Superior temporal gyrus (tissue), 1 donor: ENCODE results near the gene PTPRN2.
"Not testable (repeated sequence)": the region's sequence is repeated elsewhere in the genome, so short reads cannot be mapped to it uniquely, and the experiment has no call there.

Experiments
- DNase-seq: peaks from one replicate; pipeline ENCODE4 v3.0.0-alpha.2; 2016; ENCODE audit errors: extremely low spot score

The PTPRN2 gene

GRCh38 chr7:158516524-158516923, 71.1 kb downstream of the PTPRN2 start:
- no peak for DNase-seq

GRCh38 chr7:158512869-158513268, 74.8 kb downstream of the PTPRN2 start:
- DNase-seq = no peak

GRCh38 chr7:158512042-158512441, 75.6 kb downstream of the PTPRN2 start:
- no peak for DNase-seq

GRCh38 chr7:158508802-158509385, 78.7 kb downstream of the PTPRN2 start:
- no peak for DNase-seq

- not testable (repeated sequence) for DNase-seq
Measured at GRCh38 chr7:158508321-158508720, 79.3 kb downstream of the PTPRN2 start.

- DNase-seq = no peak
Measured at GRCh38 chr7:158507917-158508316, 79.7 kb downstream of the PTPRN2 start.

- not testable (repeated sequence) for DNase-seq
Measured at GRCh38 chr7:158507175-158507574, 80.4 kb downstream of the PTPRN2 start.

GRCh38 chr7:158506626-158507025, 81.0 kb downstream of the PTPRN2 start:
- DNase-seq = no peak

- DNase-seq = no peak
Measured at GRCh38 chr7:158505683-158506082, 81.9 kb downstream of the PTPRN2 start.

GRCh38 chr7:158502068-158502750, 85.4 kb downstream of the PTPRN2 start:
- no peak for DNase-seq

- DNase-seq = no peak
Measured at GRCh38 chr7:158501393-158502067, 86.1 kb downstream of the PTPRN2 start.

GRCh38 chr7:158500651-158501052, 87.0 kb downstream of the PTPRN2 start:
- DNase-seq = no peak

GRCh38 chr7:158499082-158499455, 88.6 kb downstream of the PTPRN2 start:
- no peak for DNase-seq

GRCh38 chr7:158498443-158499081, 89.1 kb downstream of the PTPRN2 start:
- DNase-seq = no peak

- DNase-seq = no peak
Measured at GRCh38 chr7:158497627-158498026, 90.0 kb downstream of the PTPRN2 start.

- DNase-seq = no peak
Measured at GRCh38 chr7:158495786-158496185, 91.8 kb downstream of the PTPRN2 start.

- no peak for DNase-seq
Measured at GRCh38 chr7:158495216-158495615, 92.4 kb downstream of the PTPRN2 start.

- DNase-seq = no peak
Measured at GRCh38 chr7:158494643-158495042, 93.0 kb downstream of the PTPRN2 start.

GRCh38 chr7:158494162-158494586, 93.4 kb downstream of the PTPRN2 start:
- no peak for DNase-seq

GRCh38 chr7:158492367-158492764, 95.3 kb downstream of the PTPRN2 start:
- DNase-seq = peak; percentile 33

- DNase-seq = no peak
Measured at GRCh38 chr7:158491094-158491493, 96.5 kb downstream of the PTPRN2 start.

GRCh38 chr7:158490171-158490782, 97.3 kb downstream of the PTPRN2 start:
- DNase-seq = no peak
